H1 (cell line): ENCODE data around the gene NOD2. TPM values are rescaled to one million over a fixed set of nuclear protein-coding genes. Genes with fewer than 3 reads are reported as not detected.

Experiments
- CTCF ChIA-PET: fragments of 300-600 bp; sonication (Branson Sonifier 250); formaldehyde crosslinking; loops from one replicate; lab custom pipeline; 2021; ENCODE audit not compliant: partially characterized antibody; lab: Charles Lee
- POLR2A ChIA-PET: fragments of 300-600 bp; sonication (Branson Sonifier 250); formaldehyde crosslinking; loops from one replicate; lab custom pipeline; 2021; ENCODE audit warnings: inconsistent platforms; ENCODE audit not compliant: partially characterized antibody; lab: Charles Lee
- DNase-seq, 2 experiments: peaks; one replicate each; pipeline versions ENCODE4 v3.0.0 to v3.0.0-alpha.2; 2010 to 2022; ENCODE audit warnings: low spot score in 2 of 2, low read depth in 1 of 2, mixed read lengths in 1 of 2
- FAIRE-seq: peaks from 2 replicates; lab custom pipeline; 2011; peaks lifted over from hg19 to GRCh38; lab: Jason Lieb, UNC
- H2AFZ ChIP-seq: 2 replicates; pipeline ENCODE4 v1.8.1; 2012; ENCODE audit warnings: low read length, inconsistent platforms
- H2AK5ac ChIP-seq: 2 replicates; pipeline ENCODE4 v1.6.1; 2013; ENCODE audit warnings: low read depth, low read length
- H2BK120ac ChIP-seq: replicated peaks from 2 replicates; pipeline ENCODE3; 2013; ENCODE audit warnings: low read depth, low read length, inconsistent platforms
- H2BK12ac ChIP-seq: 2 replicates; pipeline ENCODE4 v1.6.1; 2013; ENCODE audit warnings: low read depth, low read length
- H2BK15ac ChIP-seq: 2 replicates; pipeline ENCODE4 v1.6.1; 2013; ENCODE audit warnings: low read length
- H2BK20ac ChIP-seq: 2 replicates; pipeline ENCODE4 v1.6.1; 2013; ENCODE audit warnings: low read length
- H2BK5ac ChIP-seq: 2 replicates; pipeline ENCODE4 v1.6.1; 2013; ENCODE audit warnings: low read depth, low read length
- H3K14ac ChIP-seq: 2 replicates; pipeline ENCODE4 v1.6.1; 2013; ENCODE audit warnings: inconsistent platforms; ENCODE audit not compliant: insufficient read length
- H3K18ac ChIP-seq: 2 replicates; pipeline ENCODE4 v1.6.1; 2013; ENCODE audit warnings: low read length; ENCODE audit errors: extremely low read depth
- H3K23ac ChIP-seq: 2 replicates; pipeline ENCODE4 v1.6.1; 2013; ENCODE audit warnings: inconsistent platforms; ENCODE audit not compliant: insufficient read length
- H3K23me2 ChIP-seq: 2 replicates; pipeline ENCODE4 v1.6.1; 2013; ENCODE audit warnings: low read depth, low read length
- H3K27ac ChIP-seq: 2 replicates; pipeline ENCODE4 v1.6.1; 2011; ENCODE audit warnings: low read depth, low read length, inconsistent platforms
- H3K27me3 ChIP-seq, 4 experiments: replicated peaks in 1 of 4; 1 replicate in 1 of 4; 2 replicates in 3 of 4; pipeline versions ENCODE4 v1.6.1 to v1.8.1; 2011 to 2013; ENCODE audit warnings: low read length in 3 of 4, mild to moderate bottlenecking in 3 of 4, inconsistent platforms in 2 of 4, mixed read lengths in 2 of 4, moderate library complexity in 1 of 4; ENCODE audit not compliant: control insufficient read depth in 3 of 4, insufficient read depth in 3 of 4; ENCODE audit errors: extremely low read depth in 1 of 4
- H3K36me3 ChIP-seq, 4 experiments: 2 replicates each; pipeline versions ENCODE4 v1.6.1 to v1.8.1; 2011 to 2013; ENCODE audit warnings: mild to moderate bottlenecking in 4 of 4, low read length in 3 of 4, moderate library complexity in 2 of 4, control low read depth in 1 of 4, inconsistent platforms in 1 of 4; ENCODE audit not compliant: insufficient read depth in 4 of 4, control insufficient read depth in 2 of 4
- H3K4ac ChIP-seq: replicated peaks from 2 replicates; pipeline ENCODE3; 2013; ENCODE audit warnings: low read length, low read depth, mixed read lengths, inconsistent platforms; ENCODE audit not compliant: insufficient read length
- H3K4me1 ChIP-seq, 4 experiments: replicated peaks in 1 of 4; 1 replicate in 1 of 4; 2 replicates in 3 of 4; pipeline versions ENCODE4 v1.6.1 to v1.8.1; 2011 to 2013; ENCODE audit warnings: low read length in 3 of 4, inconsistent platforms in 2 of 4, mixed read lengths in 1 of 4; ENCODE audit not compliant: insufficient read depth in 4 of 4, control insufficient read depth in 3 of 4
- H3K4me2 ChIP-seq, 2 experiments: 2 replicates each; pipeline versions ENCODE4 v1.6.1 to v1.8.1; 2011 to 2013; ENCODE audit warnings: low read depth in 2 of 2, low read length in 2 of 2, control low read depth in 1 of 2, inconsistent platforms in 1 of 2, mild to moderate bottlenecking in 1 of 2; ENCODE audit not compliant: insufficient read depth in 1 of 2
- H3K4me3 ChIP-seq, 4 experiments: fragments of 200-600, 300-600 bp in 1 of 4; sonication (generic), shearing (Covaris generic), sonication (Bioruptor Twin) in 1 of 4; 2 replicates each; pipeline versions ENCODE4 v1.5.1 to v1.8.1; 2011 to 2016; ENCODE audit warnings: low read length in 4 of 4, low read depth in 3 of 4, control low read depth in 2 of 4, inconsistent platforms in 2 of 4, mild to moderate bottlenecking in 2 of 4, mixed read lengths in 1 of 4, moderate library complexity in 1 of 4; ENCODE audit not compliant: insufficient read depth in 2 of 4; ENCODE audit errors: extremely low read depth in 1 of 4
- H3K56ac ChIP-seq: replicated peaks from 2 replicates; pipeline ENCODE3; 2013; ENCODE audit warnings: low read depth, mild to moderate bottlenecking, mixed read lengths, low read length, inconsistent platforms; ENCODE audit not compliant: insufficient read length
- H3K79me1 ChIP-seq: 2 replicates; pipeline ENCODE4 v1.6.1; 2013; ENCODE audit warnings: low read depth, low read length, control low read depth
- H3K79me2 ChIP-seq, 2 experiments: 2 replicates each; pipeline versions ENCODE4 v1.6.1 to v1.8.1; 2012 to 2013; ENCODE audit warnings: low read length in 2 of 2, mild to moderate bottlenecking in 2 of 2, inconsistent platforms in 1 of 2; ENCODE audit not compliant: insufficient read depth in 2 of 2, control insufficient read depth in 1 of 2
- H3K9ac ChIP-seq, 4 experiments: replicated peaks in 1 of 4; 1 replicate in 1 of 4; 2 replicates in 3 of 4; pipeline versions ENCODE4 v1.6.1 to v1.8.1; 2011 to 2013; ENCODE audit warnings: low read depth in 3 of 4, low read length in 3 of 4, control low read depth in 2 of 4, mild to moderate bottlenecking in 2 of 4, moderate library complexity in 2 of 4, inconsistent platforms in 1 of 4; ENCODE audit errors: extremely low read depth in 1 of 4
- H3K9me3 ChIP-seq, 2 experiments: 2 replicates each; pipeline versions ENCODE4 v1.6.1 to v1.8.1; 2012 to 2013; ENCODE audit warnings: mild to moderate bottlenecking in 2 of 2, moderate library complexity in 2 of 2, control low read depth in 1 of 2, inconsistent platforms in 1 of 2, low read depth in 1 of 2, low read length in 1 of 2, mixed read lengths in 1 of 2; ENCODE audit not compliant: insufficient read depth in 2 of 2
- H4K20me1 ChIP-seq, 2 experiments: replicated peaks in 1 of 2; 2 replicates each; pipeline versions ENCODE3 to v1.8.1; 2011 to 2013; ENCODE audit warnings: inconsistent platforms in 2 of 2, low read length in 2 of 2, mild to moderate bottlenecking in 1 of 2; ENCODE audit not compliant: insufficient read depth in 2 of 2, control insufficient read depth in 1 of 2
- H4K5ac ChIP-seq: 2 replicates; pipeline ENCODE4 v1.6.1; 2013; ENCODE audit warnings: low read length, low read depth, mixed read lengths, inconsistent platforms; ENCODE audit not compliant: insufficient read length
- H4K8ac ChIP-seq: 2 replicates; pipeline ENCODE4 v1.8.0; 2013; ENCODE audit warnings: mild to moderate bottlenecking, moderate library complexity, low read length, inconsistent platforms; ENCODE audit not compliant: insufficient read depth; ENCODE audit errors: extremely low read depth
- H4K91ac ChIP-seq: replicated peaks from 2 replicates; pipeline ENCODE3; 2013; ENCODE audit warnings: low read length, mixed read lengths, inconsistent platforms; ENCODE audit not compliant: insufficient read length
- ASH2L ChIP-seq: fragments of 200-600, 300-600 bp; sonication (generic); IDR thresholded peaks from one replicate; pipeline ENCODE4 v1.7.1; 2017; ENCODE audit warnings: low read length
- CTBP2 ChIP-seq: IDR thresholded peaks from 2 replicates; pipeline ENCODE4 v1.7.0; 2011; ENCODE audit warnings: borderline replicate concordance, mild to moderate bottlenecking, moderate library complexity, mixed read lengths, low read length; ENCODE audit not compliant: insufficient read depth, insufficient read length
- E2F6 ChIP-seq: IDR thresholded peaks from 2 replicates; pipeline ENCODE4 v1.6.1; 2012; ENCODE audit warnings: inconsistent platforms
- GTF2F1 ChIP-seq: IDR thresholded peaks from 2 replicates; pipeline ENCODE4 v1.6.1; 2012; ENCODE audit warnings: low read depth, low read length, improper control_type of control experiment, borderline replicate concordance
- PHF8 ChIP-seq: fragments of 200-600 bp; sonication (generic); conservative IDR thresholded peaks from 2 replicates; pipeline ENCODE4 v1.7.1; 2012; ENCODE audit warnings: low read depth, mild to moderate bottlenecking, inconsistent platforms, low read length, moderate library complexity
- POU5F1 ChIP-seq: IDR thresholded peaks from 2 replicates; pipeline ENCODE4 v1.6.1; 2011; ENCODE audit warnings: low read depth, mild to moderate bottlenecking, low read length, moderate library complexity
- SIN3A ChIP-seq, 2 experiments: IDR thresholded peaks in 1 of 2; conservative IDR thresholded peaks in 1 of 2; 2 replicates each; pipeline ENCODE4 v1.6.1; 2011 to 2012; ENCODE audit warnings: low read length in 2 of 2, improper control_type of control experiment in 1 of 2, low read depth in 1 of 2, mild to moderate bottlenecking in 1 of 2
- WGBS, 2 experiments: shearing (Covaris generic) in 1 of 2; methylation state at CpG; one replicate each; pipeline versions ENCODE4 v1.1.6 to v1.1.7; 2013 to 2015; ENCODE audit warnings: low lambda C conversion rate in 2 of 2, mixed read lengths in 2 of 2, inconsistent platforms in 1 of 2, low coverage in 1 of 2, missing lambda C conversion rate in 1 of 2; ENCODE audit not compliant: insufficient replicate concordance in 2 of 2, insufficient coverage in 1 of 2, insufficient read length in 1 of 2; ENCODE audit errors: extremely low coverage in 1 of 2, missing lambda C conversion rate in 1 of 2; 5-methylcytosine and 5-hydroxymethylcytosine counted together
- polyA plus RNA-seq, 7 experiments: library from polyadenylated mRNA; depleted of rRNA in 3 of 7; stranded (reverse) in 5 of 7; unstranded in 2 of 7; fragments of >200 nt in 5 of 7; fragments of 200-250 nt in 2 of 7; gene quantifications; 1 replicate in 5 of 7; 2 replicates in 1 of 7; 4 replicates in 1 of 7; pipeline versions ENCODE4 v1.2.1 to v1.2.3, GENCODE V29; 2011 to 2013; ENCODE audit warnings: missing spikeins in 2 of 7, mixed read lengths in 2 of 7
- total RNA-seq: library from RNA; stranded (reverse); fragmentation: NEBNext Ultra II Directional; extraction: Animal tissue kit (Norgen Biotek cat#: 25700); gene quantifications from 2 replicates; pipeline ENCODE4 v1.2.1, GENCODE V29; 2021

The NOD2 gene
- total and polyA plus RNA-seq, 2 of the 8 experiments (the other 6 are each of a cell fraction or from before 2014, with no cell fraction given): 0.37 to 0.42 TPM

DNA sequence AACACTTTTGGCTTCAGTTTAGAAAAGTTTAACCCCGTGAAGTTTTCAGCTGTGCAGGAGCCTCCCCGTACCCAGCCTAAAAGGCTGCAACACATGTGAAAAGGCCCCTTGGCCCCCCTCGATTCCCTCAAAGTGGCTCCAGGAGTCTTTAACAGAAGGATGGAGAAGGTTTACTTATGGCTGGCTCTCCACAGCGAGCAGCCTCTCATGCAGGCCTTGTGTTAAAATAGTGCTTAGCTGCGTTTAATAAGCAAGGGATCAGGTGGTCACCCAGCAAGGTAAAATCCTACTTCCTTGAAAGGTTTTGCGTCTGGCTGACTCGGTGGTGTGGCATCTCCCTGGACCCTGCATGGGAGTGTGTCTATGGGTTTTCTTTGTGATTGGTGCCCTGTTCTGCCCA is 40.1 kb downstream of the NOD2 start:
- Histone ChIP-seq H3K36me3 (no peaks in the 10 kb centered on the region), H4K8ac (no peak overlapping the region), H3K23me2 (no peaks in the 10 kb centered on the region), H3K27ac (no peak overlapping the region), H4K5ac (no peak overlapping the region), H3K23ac (no peak overlapping the region), H3K9me3 (no peaks in the 10 kb centered on the region), H3K14ac (no peak overlapping the region), H2BK120ac (no peak overlapping the region), H2BK12ac (no peak overlapping the region), H3K79me2 (no peaks in the 10 kb centered on the region), H2BK20ac (no peak overlapping the region), H2AFZ (no peak overlapping the region), H2BK15ac (no peak overlapping the region), H4K20me1 (no peaks in the 10 kb centered on the region), H3K27me3 (no peaks in the 10 kb centered on the region; a peak in 1 of 7 replicates), H4K91ac (no peak overlapping the region), H3K4me1 (no peaks in the 10 kb centered on the region), H3K4me3 (no peak overlapping the region), H3K4ac (no peak overlapping the region), H3K56ac (no peak overlapping the region), H2AK5ac (no peak overlapping the region), H2BK5ac (no peak overlapping the region), H3K18ac (no peak overlapping the region), H3K4me2 (no peak overlapping the region), H3K79me1 (no peaks in the 10 kb centered on the region), H3K9ac (no peak overlapping the region; a peak in 1 of 7 replicates)
- FAIRE-seq: no peak
- ChIA-PET POLR2A (no interaction called here), CTCF (interaction anchor here (1.1 kb wide), 1 partner anchor 11 kb away, joined by 3 read pairs; no protein-coding TSS in a partner anchor)
- 85% methylated on average over 7 of the region's 7 CpGs; no CpG with 5 or more reads in 1 of the 2 experiments for WGBS, 2 experiments
- DNase-seq: no peak
- TF ChIP-seq E2F6 (no peak), SIN3A (conservative IDR thresholded peaks at IDR 0.05 in 1 of 2, IDR thresholded peaks at IDR 0.05 in 1 of 2; ENCODE audit: low read depth in 1 of 2, low read length in 2 of 2) (no peak), PHF8 (no peak), CTBP2 (no peak), ASH2L (no peak), GTF2F1 (no peak), POU5F1 (no peak)
